ENCODE data around the gene STIMATE.

Gene STIMATE

GRCh38 chr3:52810923-52811322, 86.4 kb downstream of the STIMATE start:
- Mint-ChIP-seq H3K27ac (no peak overlapping the region), H3K36me3 (ENCODE audit: low read depth) (no peaks in the 10 kb centered on the region), H3K9me3 (no peaks in the 10 kb centered on the region), H3K4me3 (no peak overlapping the region), H3K27me3 (ENCODE audit: low read depth, poor library complexity) (peaks cover 11% of the 10 kb centered on the region), H3K4me1 (no peaks in the 10 kb centered on the region)
- DNase-seq = no peak
- TF ChIP-seq, protein P1, sequence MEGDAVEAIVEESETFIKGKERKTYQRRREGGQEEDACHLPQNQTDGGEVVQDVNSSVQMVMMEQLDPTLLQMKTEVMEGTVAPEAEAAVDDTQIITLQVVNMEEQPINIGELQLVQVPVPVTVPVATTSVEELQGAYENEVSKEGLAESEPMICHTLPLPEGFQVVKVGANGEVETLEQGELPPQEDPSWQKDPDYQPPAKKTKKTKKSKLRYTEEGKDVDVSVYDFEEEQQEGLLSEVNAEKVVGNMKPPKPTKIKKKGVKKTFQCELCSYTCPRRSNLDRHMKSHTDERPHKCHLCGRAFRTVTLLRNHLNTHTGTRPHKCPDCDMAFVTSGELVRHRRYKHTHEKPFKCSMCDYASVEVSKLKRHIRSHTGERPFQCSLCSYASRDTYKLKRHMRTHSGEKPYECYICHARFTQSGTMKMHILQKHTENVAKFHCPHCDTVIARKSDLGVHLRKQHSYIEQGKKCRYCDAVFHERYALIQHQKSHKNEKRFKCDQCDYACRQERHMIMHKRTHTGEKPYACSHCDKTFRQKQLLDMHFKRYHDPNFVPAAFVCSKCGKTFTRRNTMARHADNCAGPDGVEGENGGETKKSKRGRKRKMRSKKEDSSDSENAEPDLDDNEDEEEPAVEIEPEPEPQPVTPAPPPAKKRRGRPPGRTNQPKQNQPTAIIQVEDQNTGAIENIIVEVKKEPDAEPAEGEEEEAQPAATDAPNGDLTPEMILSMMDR (IDR thresholded peaks at IDR 0.05) = no peak

GRCh38 chr3:52809662-52810377, 87.5 kb downstream of the STIMATE start:
- Mint-ChIP-seq H3K36me3 (ENCODE audit: low read depth) (no peaks in the 10 kb centered on the region), H3K4me1 (no peaks in the 10 kb centered on the region), H3K4me3 (no peak overlapping the region), H3K27ac (no peak overlapping the region), H3K27me3 (ENCODE audit: low read depth, poor library complexity) (peaks cover 11% of the 10 kb centered on the region), H3K9me3 (no peaks in the 10 kb centered on the region)
- DNase-seq = no peak
- TF ChIP-seq, protein P1 (IDR thresholded peaks at IDR 0.05) = no peak

- no peaks in the 10 kb centered on the region for H3K36me3 Mint-ChIP-seq (ENCODE audit: low read depth)
- no peak overlapping the region for H3K4me3 Mint-ChIP-seq
- no peaks in the 10 kb centered on the region for H3K4me1 Mint-ChIP-seq
- DNase-seq = no peak
- no peaks in the 10 kb centered on the region for H3K9me3 Mint-ChIP-seq
- H3K27ac Mint-ChIP-seq = no peak overlapping the region
- TF ChIP-seq, protein P1 (IDR thresholded peaks at IDR 0.05) = no peak
- peaks cover 11% of the 10 kb centered on the region for H3K27me3 Mint-ChIP-seq (ENCODE audit: low read depth, poor library complexity)
These were observed 88.2 kb downstream of the STIMATE start for GRCh38 chr3:52809149-52809548.

DNA sequence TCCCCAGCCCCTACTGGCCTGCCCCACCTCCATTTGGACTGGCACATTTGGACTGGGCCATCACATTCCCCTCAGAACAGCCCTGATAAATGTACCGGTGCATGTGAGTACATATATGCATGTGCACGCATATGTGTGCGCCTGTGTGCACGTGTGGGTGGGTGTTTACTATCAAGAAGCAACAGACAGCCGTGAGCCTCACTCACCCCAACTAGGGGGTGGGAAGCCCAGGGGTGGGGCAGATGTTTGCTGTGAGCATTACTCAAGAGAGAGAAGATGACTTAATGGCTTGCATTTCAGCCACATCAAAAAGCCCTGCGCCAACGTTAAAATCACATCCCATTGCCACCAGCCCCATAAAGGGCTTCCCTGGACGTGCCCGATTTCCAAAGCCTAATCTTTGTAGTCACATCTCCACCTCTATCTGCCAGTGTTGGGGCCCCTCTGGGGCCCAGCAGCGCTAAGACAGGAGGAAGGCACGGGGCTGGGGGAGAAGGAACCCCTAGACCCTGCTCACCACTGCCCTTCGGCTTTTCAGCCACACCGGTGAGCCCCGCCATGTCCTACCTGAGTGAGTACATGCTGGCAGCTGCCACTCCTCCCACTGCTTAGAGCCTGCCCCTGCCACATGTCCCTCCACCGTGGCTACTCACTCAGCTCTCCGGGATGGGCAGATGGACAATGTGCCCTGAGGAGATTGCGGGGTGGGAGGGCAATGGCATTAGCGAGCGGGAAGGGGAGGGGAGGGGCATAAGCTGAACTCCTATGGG, 91.9 kb downstream of the STIMATE start:
- H3K27me3 Mint-ChIP-seq (ENCODE audit: low read depth, poor library complexity) = peaks cover 4% of the 10 kb centered on the region
- H3K36me3 Mint-ChIP-seq (ENCODE audit: low read depth) = no peaks in the 10 kb centered on the region
- TF ChIP-seq, protein P1 (IDR thresholded peaks at IDR 0.05) = no peak
- peak overlapping the region; percentile 36 for H3K27ac Mint-ChIP-seq
- no peak overlapping the region for H3K4me3 Mint-ChIP-seq
- no peak for DNase-seq
- no peaks in the 10 kb centered on the region for H3K9me3 Mint-ChIP-seq
- H3K4me1 Mint-ChIP-seq = no peaks in the 10 kb centered on the region

- DNase-seq = no peak
- Mint-ChIP-seq H3K27me3 (ENCODE audit: low read depth, poor library complexity) (peaks cover 3% of the 10 kb centered on the region), H3K27ac (no peak overlapping the region), H3K4me1 (no peaks in the 10 kb centered on the region), H3K36me3 (ENCODE audit: low read depth) (no peaks in the 10 kb centered on the region), H3K9me3 (no peaks in the 10 kb centered on the region), H3K4me3 (no peak overlapping the region)
- TF ChIP-seq, protein P1 (IDR thresholded peaks at IDR 0.05) = no peak
These were observed 95.5 kb downstream of the STIMATE start for GRCh38 chr3:52801839-52802238.

Data from nephron progenitor cell (in vitro differentiated cells).